Hepatocyte (in vitro differentiated cells): ENCODE data around the gene SPATS1.

Experiments
- CTCF ChIP-seq: fragments of 200-600 bp; sonication (generic); IDR thresholded peaks from 2 replicates; pipeline ENCODE4 v1.5.1; 2016; ENCODE audit warnings: antibody characterized with exemption, mild to moderate bottlenecking; ENCODE audit not compliant: poor library complexity
- EZH2 ChIP-seq: fragments of 200-600 bp; sonication (generic); IDR thresholded peaks from 2 replicates; pipeline ENCODE4 v1.6.1; 2016; ENCODE audit warnings: antibody characterized with exemption, mild to moderate bottlenecking, borderline replicate concordance

GRCh38 chr6:44304282-44305199 is 37.9 kb upstream of the SPATS1 start:
- peak; percentile 51 for TF ChIP-seq CTCF
- TF ChIP-seq EZH2: no peak
